BLaER1 (cell line): ENCODE data around the gene MTARC1.

ENCODE experiments used
- H3K27ac ChIP-seq: shearing (Covaris generic); formaldehyde crosslinking; 2 replicates; pipeline ENCODE4 v1.8.1; 2022
- H3K27me3 ChIP-seq: shearing (Covaris generic); formaldehyde crosslinking; 2 replicates; pipeline ENCODE4 v1.8.1; 2022
- H3K36me3 ChIP-seq: shearing (Covaris generic); formaldehyde crosslinking; 2 replicates; pipeline ENCODE4 v1.8.1; 2022
- H3K4me1 ChIP-seq: shearing (Covaris generic); formaldehyde crosslinking; 2 replicates; pipeline ENCODE4 v1.8.1; 2022
- H3K4me2 ChIP-seq: shearing (Covaris generic); formaldehyde crosslinking; 2 replicates; pipeline ENCODE4 v1.8.1; 2022
- H3K4me3 ChIP-seq: shearing (Covaris generic); formaldehyde crosslinking; 2 replicates; pipeline ENCODE4 v1.8.1; 2022
- H3K9ac ChIP-seq: shearing (Covaris generic); formaldehyde crosslinking; 2 replicates; pipeline ENCODE4 v1.8.1; 2022
- H3K9me3 ChIP-seq: shearing (Covaris generic); formaldehyde crosslinking; 2 replicates; pipeline ENCODE4 v1.8.1; 2022
- H4K20me1 ChIP-seq: shearing (Covaris generic); formaldehyde crosslinking; 2 replicates; pipeline ENCODE4 v1.8.1; 2022
- Cebpa-rat ChIP-seq: shearing (Covaris generic); IDR thresholded peaks from 2 replicates; pipeline ENCODE4 v1.8.1; 2022

The MTARC1 gene

GRCh38 chr1:220751111-220751510 is 35.6 kb upstream of the MTARC1 start:
- Histone ChIP-seq H3K9me3 (peaks cover 22% of the 10 kb centered on the region), H3K4me2 (no peak overlapping the region), H3K9ac (no peak overlapping the region), H3K4me3 (no peak overlapping the region), H3K27me3 (peaks cover 37% of the 10 kb centered on the region), H3K4me1 (peaks cover 16% of the 10 kb centered on the region), H3K27ac (no peak overlapping the region), H4K20me1 (no peaks in the 10 kb centered on the region), H3K36me3 (no peaks in the 10 kb centered on the region)
- TF ChIP-seq Cebpa-rat, result no peak

- Histone ChIP-seq H3K4me1 (peaks cover 16% of the 10 kb centered on the region), H3K27ac (no peak overlapping the region), H3K4me3 (no peak overlapping the region), H3K27me3 (peaks cover 8% of the 10 kb centered on the region), H3K36me3 (no peaks in the 10 kb centered on the region), H3K4me2 (peak overlapping the region; percentile 61), H4K20me1 (no peaks in the 10 kb centered on the region), H3K9me3 (peaks cover 3% of the 10 kb centered on the region; the same call in 1 of the 2 replicates), H3K9ac (no peak overlapping the region)
- no peak for TF ChIP-seq Cebpa-rat
Observed at GRCh38 chr1:220754212-220754917, 32.3 kb upstream of the MTARC1 start.

GRCh38 chr1:220754918-220755295 is 31.8 kb upstream of the MTARC1 start:
- Histone ChIP-seq H3K4me1 (peaks cover 16% of the 10 kb centered on the region), H4K20me1 (no peaks in the 10 kb centered on the region), H3K36me3 (no peaks in the 10 kb centered on the region), H3K27ac (no peak overlapping the region), H3K27me3 (peaks cover 2% of the 10 kb centered on the region; the same call in 1 of the 2 replicates), H3K9me3 (no peaks in the 10 kb centered on the region), H3K4me2 (peak overlapping the region; percentile 61), H3K4me3 (no peak overlapping the region), H3K9ac (no peak overlapping the region)
- no peak for TF ChIP-seq Cebpa-rat

GRCh38 chr1:220755309-220755708 is 31.4 kb upstream of the MTARC1 start:
- Histone ChIP-seq H3K36me3 (no peaks in the 10 kb centered on the region), H3K4me3 (no peak overlapping the region), H4K20me1 (no peaks in the 10 kb centered on the region), H3K4me1 (peaks cover 16% of the 10 kb centered on the region), H3K4me2 (peak overlapping the region; percentile 61), H3K27ac (no peak overlapping the region), H3K9ac (no peak overlapping the region), H3K9me3 (no peaks in the 10 kb centered on the region), H3K27me3 (no peaks in the 10 kb centered on the region)
- TF ChIP-seq Cebpa-rat, result no peak

GRCh38 chr1:220757441-220757840 is 29.3 kb upstream of the MTARC1 start:
- peaks cover 16% of the 10 kb centered on the region for H3K4me1 ChIP-seq
- no peak overlapping the region for H3K4me2 ChIP-seq
- H3K9ac ChIP-seq, result no peak overlapping the region
- H3K27ac ChIP-seq, result no peak overlapping the region
- no peaks in the 10 kb centered on the region for H3K27me3 ChIP-seq
- H3K36me3 ChIP-seq, result no peaks in the 10 kb centered on the region
- H3K9me3 ChIP-seq, result no peaks in the 10 kb centered on the region
- no peak overlapping the region for H3K4me3 ChIP-seq
- TF ChIP-seq Cebpa-rat, result no peak
- no peaks in the 10 kb centered on the region for H4K20me1 ChIP-seq

- Histone ChIP-seq H4K20me1 (no peaks in the 10 kb centered on the region), H3K4me2 (no peak overlapping the region), H3K27me3 (no peaks in the 10 kb centered on the region), H3K9ac (no peak overlapping the region), H3K4me1 (peaks cover 16% of the 10 kb centered on the region), H3K4me3 (no peak overlapping the region), H3K36me3 (no peaks in the 10 kb centered on the region), H3K9me3 (no peaks in the 10 kb centered on the region), H3K27ac (no peak overlapping the region)
- no peak for TF ChIP-seq Cebpa-rat
Observed at GRCh38 chr1:220759147-220759546, 27.6 kb upstream of the MTARC1 start.

- no peaks in the 10 kb centered on the region for H3K36me3 ChIP-seq
- H3K27ac ChIP-seq, result no peak overlapping the region
- H3K4me1 ChIP-seq, result no peaks in the 10 kb centered on the region
- no peak overlapping the region for H3K9ac ChIP-seq
- no peak overlapping the region for H3K4me2 ChIP-seq
- H3K4me3 ChIP-seq, result no peak overlapping the region
- TF ChIP-seq Cebpa-rat, result no peak
- H3K9me3 ChIP-seq, result no peaks in the 10 kb centered on the region
- H4K20me1 ChIP-seq, result no peaks in the 10 kb centered on the region
- H3K27me3 ChIP-seq, result no peaks in the 10 kb centered on the region
Observed at GRCh38 chr1:220761688-220762427, 24.9 kb upstream of the MTARC1 start.

- no peak overlapping the region for H3K27ac ChIP-seq
- no peak overlapping the region for H3K4me2 ChIP-seq
- no peaks in the 10 kb centered on the region for H3K27me3 ChIP-seq
- H3K9ac ChIP-seq, result no peak overlapping the region
- peaks cover 20% of the 10 kb centered on the region for H3K4me1 ChIP-seq
- H3K4me3 ChIP-seq, result no peak overlapping the region
- TF ChIP-seq Cebpa-rat, result no peak
- H3K36me3 ChIP-seq, result no peaks in the 10 kb centered on the region
- H4K20me1 ChIP-seq, result no peaks in the 10 kb centered on the region
- H3K9me3 ChIP-seq, result 0 out of 2 replicates have a peak, but pooled peaks cover 4% of the 10 kb centered on the region
Observed at GRCh38 chr1:220764757-220765156, 22.0 kb upstream of the MTARC1 start.

- Histone ChIP-seq H3K9me3 (0 out of 2 replicates have a peak, but pooled peaks cover 4% of the 10 kb centered on the region), H3K4me1 (peaks cover 38% of the 10 kb centered on the region), H3K4me2 (peak overlapping the region; percentile 17; the same call in 1 of the 2 replicates), H3K9ac (no peak overlapping the region), H4K20me1 (no peaks in the 10 kb centered on the region), H3K36me3 (no peaks in the 10 kb centered on the region), H3K4me3 (no peak overlapping the region), H3K27ac (no peak overlapping the region), H3K27me3 (no peaks in the 10 kb centered on the region)
- TF ChIP-seq Cebpa-rat, result no peak
Observed at GRCh38 chr1:220767312-220768125, 19.2 kb upstream of the MTARC1 start.
